NCI-H1105 treated with DMSO at 0.1 percent for 48 hours (cell line): ENCODE measurements around the gene ATP13A1.
A peak's percentile ranks its signal among the peaks of the same experiment; 100 is the strongest.
"Not testable (repeated sequence)": the region's sequence is repeated elsewhere in the genome, so short reads cannot be mapped to it uniquely, and the experiment has no call there.

ENCODE experiments used
- DNase-seq: peaks from one replicate; lab custom pipeline; 2025; lab: John Stamatoyannopoulos, UW

Gene ATP13A1

DNA sequence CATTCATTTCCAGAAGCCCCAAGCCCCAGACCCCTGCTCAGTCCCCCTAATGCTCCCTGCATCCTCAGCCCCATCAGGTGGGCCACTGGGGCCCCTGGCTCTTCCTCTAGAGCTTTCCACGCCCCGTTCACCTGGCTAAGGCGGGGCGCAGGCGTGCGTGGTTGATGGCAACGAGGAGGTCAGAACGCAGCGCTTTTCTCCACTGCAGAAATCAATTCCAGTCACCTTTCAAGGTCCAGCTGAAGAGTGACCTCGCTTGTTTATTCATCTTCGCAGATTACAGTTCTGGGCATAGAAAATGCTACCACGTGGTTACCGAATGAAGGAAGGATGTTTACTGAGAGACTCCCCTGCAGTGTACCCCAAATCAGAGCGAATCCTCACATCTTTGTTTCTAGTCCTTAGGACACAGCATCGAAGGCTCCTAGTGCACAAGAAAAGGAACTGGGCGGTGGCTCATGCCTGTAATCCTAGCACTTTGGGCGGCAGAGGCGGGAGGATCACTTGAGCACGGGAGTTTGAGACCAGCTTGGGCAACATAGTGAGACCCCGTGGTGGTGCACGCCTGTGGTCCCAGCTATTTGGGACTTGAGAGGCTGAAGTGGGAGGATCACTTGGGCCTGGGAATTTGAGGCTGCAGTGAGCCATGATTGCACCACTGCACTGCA lies 44.2 kb downstream of the ATP13A1 start:
- DNase-seq = no peak

DNA sequence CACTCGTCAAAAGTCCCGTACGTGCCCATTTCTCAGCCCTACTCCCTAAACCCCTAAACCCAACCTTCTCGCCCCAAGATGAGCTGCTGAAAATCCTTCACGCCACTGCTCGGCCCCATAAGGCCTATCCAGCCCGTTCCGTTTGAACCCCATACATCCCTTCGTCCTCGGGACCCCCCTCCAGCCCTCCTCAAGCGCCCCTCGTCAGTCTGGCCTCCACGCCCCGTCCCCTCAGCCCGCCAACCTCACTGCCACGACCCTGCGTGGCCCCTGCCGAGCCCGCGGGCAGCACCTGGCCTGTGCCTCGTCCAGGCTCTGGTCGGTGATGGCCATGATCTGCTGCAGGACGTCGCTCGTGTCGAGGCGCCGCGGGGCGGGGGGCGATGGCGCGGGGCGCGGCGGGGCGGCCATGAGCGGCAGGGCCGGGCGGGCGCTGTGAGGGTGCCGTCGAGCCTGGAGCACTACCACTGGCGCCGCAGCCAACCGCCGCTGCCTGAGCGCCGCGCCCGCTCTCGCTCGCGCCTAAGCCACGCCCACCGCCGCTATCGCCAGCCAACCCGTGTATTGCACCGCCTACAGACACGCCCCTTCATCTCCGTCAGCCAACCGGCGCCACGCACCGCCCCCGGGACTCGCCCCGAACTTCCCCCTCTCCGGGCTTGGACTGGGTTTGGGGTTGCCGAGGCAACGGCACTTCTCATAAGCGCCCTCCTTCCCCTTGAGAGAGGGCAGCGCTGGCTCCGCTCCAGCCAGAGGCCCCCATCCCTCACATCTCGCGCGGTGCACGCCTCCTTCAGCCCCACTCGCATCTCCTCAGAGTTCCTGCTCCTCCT lies 45.0 kb downstream of the ATP13A1 start, which contains the start of gene PBX4:
Gene PBX4, minus strand, starts transcription at position 469 of the 833 bp plus-strand sequence. Its CDS starts 58 bp downstream, at position 411.
- peak; percentile 98 for DNase-seq

DNA sequence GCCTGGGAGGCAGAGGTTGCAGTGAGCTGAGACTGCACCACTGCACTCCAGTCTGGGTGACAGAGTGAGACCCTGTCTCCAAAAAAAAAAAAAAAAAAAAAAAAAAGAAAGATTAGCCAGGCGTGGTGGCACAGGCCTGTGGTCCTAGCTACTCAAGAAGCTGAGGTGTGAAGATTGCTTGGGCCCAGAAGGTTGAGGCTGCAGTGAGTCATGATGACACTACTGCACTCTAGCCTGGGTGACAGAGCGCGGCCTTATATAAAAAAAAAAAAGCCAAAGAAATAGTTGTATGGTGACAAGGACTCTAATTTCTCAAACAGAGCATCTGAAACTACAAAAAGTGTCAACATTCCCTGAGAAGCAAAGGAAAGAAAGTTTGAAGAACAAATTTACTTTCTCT lies 48.4 kb downstream of the ATP13A1 start:
- DNase-seq = no peak

DNA sequence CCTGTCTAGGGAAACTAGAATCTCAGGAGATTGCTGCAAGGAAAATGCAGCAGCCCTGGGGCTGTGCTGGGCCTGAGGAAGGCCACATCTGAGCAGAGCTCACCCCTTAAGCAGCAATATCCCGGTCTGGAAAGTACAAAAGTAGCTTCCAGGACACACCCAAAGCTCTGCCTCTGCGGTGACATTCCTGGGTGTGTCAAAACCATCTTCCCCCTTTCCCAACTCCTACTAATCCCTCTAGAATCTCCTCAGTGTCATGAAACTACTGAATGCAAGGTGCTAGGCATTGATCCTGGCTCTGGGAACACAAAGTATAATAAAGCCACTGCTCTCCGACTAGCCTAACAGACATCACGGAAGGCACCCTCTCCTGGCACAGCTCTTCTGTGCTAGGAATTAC lies 50.0 kb downstream of the ATP13A1 start:
- DNase-seq = no peak

GRCh38 chr19:19610376-19611202 lies 52.9 kb downstream of the ATP13A1 start:
- DNase-seq = no peak

DNA sequence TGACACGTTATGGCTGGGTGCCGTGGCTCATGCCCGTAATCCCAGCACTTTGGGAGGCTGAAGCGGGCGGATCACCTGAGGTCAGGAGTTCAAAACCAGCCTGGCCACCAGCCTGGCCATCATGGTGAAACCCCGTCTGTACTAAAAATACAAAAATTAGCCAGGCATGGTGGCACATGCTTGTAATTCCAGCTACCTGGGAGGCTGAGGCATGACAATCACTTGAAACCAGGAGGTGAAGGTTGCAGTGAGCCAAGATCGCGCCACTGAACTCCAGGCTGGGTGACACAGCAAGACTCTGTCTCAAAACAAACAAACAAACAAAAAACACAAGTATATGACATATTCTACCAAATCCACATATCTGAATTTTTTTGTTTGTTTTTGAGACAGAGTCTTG lies 56.8 kb downstream of the ATP13A1 start:
- not testable (repeated sequence) for DNase-seq

- DNase-seq = no peak
Measured at GRCh38 chr19:19606021-19606420, 57.5 kb downstream of the ATP13A1 start.

- peak; percentile 39 for DNase-seq
Measured at GRCh38 chr19:19602713-19603324, 60.7 kb downstream of the ATP13A1 start.

DNA sequence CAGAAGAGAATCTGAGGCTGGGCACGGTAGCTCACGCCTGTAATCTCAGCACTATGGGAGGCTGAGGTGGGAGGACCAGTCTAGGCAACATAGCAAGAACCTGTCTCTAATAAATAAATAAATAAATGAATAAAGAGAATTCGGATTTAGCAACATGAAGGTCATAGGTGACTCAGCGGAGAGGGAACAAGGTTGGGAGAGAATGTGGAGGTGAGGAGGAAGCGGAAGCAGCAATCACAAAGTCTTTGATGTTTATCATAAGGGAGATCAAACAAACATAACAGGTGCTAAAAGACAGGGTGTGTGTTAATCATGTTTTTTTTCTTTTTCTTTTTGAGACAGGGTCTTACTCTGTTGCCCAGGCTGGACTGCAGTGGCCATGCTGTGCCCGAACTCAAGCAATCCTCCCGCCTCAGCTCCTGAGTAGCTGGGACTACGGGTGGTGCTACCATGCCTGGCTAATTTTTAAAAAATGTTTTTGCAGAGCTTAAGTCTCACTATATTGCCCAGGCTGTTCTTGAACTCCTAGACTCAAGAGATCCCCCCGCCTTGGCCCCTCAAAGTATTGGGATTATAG lies 61.3 kb downstream of the ATP13A1 start:
- no peak for DNase-seq

DNA sequence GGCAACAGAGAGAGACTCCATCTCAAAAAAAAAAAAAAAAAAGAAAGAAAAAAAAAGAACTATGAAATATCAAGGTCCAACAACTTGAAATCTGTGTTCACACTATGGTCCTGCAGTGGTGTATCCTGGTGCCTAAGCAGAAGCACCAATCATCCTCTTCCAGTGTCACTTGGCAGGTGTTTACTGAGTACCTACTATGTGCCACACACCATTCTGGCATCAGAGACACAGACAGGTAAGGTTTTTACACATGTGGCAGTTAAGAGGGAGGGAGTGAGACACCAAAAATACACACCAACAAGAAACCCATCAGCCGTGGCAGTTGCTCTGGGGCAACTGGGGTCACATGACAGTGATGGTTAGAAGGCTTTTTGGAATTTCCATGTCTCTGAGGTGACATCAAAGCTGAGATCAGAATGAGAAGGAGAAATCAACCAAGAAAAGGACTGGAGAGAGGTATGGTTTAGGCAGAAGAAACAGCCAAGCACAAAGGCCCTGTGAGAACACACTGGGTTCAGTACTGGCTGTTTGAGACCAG lies 62.6 kb downstream of the ATP13A1 start:
- no peak for DNase-seq

- not testable (repeated sequence) for DNase-seq
Measured at GRCh38 chr19:19598728-19599451, 64.6 kb downstream of the ATP13A1 start.

GRCh38 chr19:19597809-19598306 lies 65.6 kb downstream of the ATP13A1 start:
- DNase-seq = no peak
